HL-60 (cell line): ENCODE measurements around the gene MPRIP.

Source experiments
- POLR2AphosphoS5 ChIP-seq: IDR thresholded peaks from 2 replicates; pipeline ENCODE4 v1.6.1; 2012; ENCODE audit warnings: low read depth
- TF ChIP-seq, protein P1 (sequence below): IDR thresholded peaks from one replicate; pipeline ENCODE4 v1.5.1; 2011; ENCODE audit warnings: low read length, control low read depth, inconsistent platforms; ENCODE audit not compliant: insufficient read depth

DNA sequence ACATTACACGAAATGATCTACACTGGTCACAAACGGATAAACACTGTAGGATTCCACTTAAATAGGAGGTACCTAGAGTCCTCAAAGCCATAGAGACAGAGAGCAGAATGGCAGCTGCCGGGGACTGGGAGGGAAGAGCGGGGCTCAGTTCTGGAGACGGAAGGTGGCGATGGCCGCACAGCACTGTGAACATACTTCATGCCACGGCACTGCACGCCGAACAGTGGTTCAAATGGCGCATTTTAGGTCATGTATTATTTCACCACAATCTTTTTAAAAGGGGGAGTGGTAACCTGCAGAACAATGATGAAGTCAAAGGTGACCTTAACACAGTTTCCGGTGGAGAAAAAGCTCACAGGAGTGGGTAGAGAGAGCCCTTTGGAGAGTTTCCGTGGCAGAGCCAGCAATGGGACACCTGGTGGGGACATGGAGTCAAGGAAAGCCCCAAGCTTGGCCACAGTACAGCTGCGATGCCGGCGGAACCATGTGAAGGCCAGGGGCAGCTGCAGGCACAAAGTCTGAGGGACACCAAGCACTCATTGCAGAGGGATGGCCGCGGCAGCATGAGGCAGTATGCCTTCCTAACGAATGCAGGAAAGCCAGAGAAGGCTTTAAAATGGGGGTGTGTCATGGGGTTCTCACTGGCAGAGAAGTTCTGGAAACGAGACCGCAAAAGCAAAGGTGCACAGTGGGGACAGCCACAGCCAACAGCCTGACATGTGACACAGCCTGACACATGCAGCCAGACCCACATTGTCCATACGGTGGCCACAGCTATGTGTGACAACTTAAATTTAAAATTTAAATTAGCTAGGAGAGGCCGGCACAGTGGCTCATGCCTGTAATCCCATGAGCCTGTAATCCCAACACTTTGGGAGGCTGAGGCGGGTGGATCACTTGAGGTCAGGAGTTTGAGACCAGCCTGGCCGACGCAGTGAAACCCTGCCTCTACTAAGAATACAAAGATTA lies 187.4 kb downstream of the MPRIP start:
- TF ChIP-seq, protein P1, sequence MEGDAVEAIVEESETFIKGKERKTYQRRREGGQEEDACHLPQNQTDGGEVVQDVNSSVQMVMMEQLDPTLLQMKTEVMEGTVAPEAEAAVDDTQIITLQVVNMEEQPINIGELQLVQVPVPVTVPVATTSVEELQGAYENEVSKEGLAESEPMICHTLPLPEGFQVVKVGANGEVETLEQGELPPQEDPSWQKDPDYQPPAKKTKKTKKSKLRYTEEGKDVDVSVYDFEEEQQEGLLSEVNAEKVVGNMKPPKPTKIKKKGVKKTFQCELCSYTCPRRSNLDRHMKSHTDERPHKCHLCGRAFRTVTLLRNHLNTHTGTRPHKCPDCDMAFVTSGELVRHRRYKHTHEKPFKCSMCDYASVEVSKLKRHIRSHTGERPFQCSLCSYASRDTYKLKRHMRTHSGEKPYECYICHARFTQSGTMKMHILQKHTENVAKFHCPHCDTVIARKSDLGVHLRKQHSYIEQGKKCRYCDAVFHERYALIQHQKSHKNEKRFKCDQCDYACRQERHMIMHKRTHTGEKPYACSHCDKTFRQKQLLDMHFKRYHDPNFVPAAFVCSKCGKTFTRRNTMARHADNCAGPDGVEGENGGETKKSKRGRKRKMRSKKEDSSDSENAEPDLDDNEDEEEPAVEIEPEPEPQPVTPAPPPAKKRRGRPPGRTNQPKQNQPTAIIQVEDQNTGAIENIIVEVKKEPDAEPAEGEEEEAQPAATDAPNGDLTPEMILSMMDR = no peak
- TF ChIP-seq POLR2AphosphoS5 = no peak
